Endothelial cell of umbilical vein (primary cell): ENCODE data around the gene FOS. TPM values are rescaled to one million over a fixed set of nuclear protein-coding genes. Genes with fewer than 3 reads are reported as not detected.

ENCODE experiments used
- BruUV-seq: library from RNA; stranded (reverse); fragments of 400-500 nt; replicated peaks from 2 replicates; lab custom pipeline; 2021; lab: Mats Ljungman, UMichigan
- CTCF ChIA-PET: fragments of 300-600, 350-600 bp; sonication (Branson Sonifier 250); formaldehyde crosslinking; loops from one replicate; lab custom pipeline; 2021; ENCODE audit warnings: antibody characterized with exemption, inconsistent platforms; lab: Charles Lee
- POLR2A ChIA-PET: fragments of 300-600, 350-600 bp; sonication (Branson Sonifier 250); formaldehyde crosslinking; loops from one replicate; lab custom pipeline; 2021; ENCODE audit warnings: antibody characterized with exemption, inconsistent platforms; lab: Charles Lee
- DNase-seq: peaks from one replicate; pipeline ENCODE4 v3.0.0-alpha.2; 2011; ENCODE audit warnings: low read depth, low spot score
- FAIRE-seq: peaks from 2 replicates; lab custom pipeline; 2011; peaks lifted over from hg19 to GRCh38; lab: Jason Lieb, UNC
- H2AFZ ChIP-seq: 2 replicates; pipeline ENCODE4 v1.6.0; 2012; ENCODE audit warnings: low read depth, low read length, control low read depth, inconsistent platforms
- H3K27ac ChIP-seq: 2 replicates; pipeline ENCODE4 v1.5.1; 2011; ENCODE audit warnings: low read depth, mild to moderate bottlenecking, control low read depth, low read length, moderate library complexity; ENCODE audit not compliant: insufficient read depth
- H3K27me3 ChIP-seq, 2 experiments: 2 replicates each; pipeline versions ENCODE4 v1.6.0 to v1.6.1; 2011; ENCODE audit warnings: low read length in 2 of 2, mixed read lengths in 1 of 2; ENCODE audit not compliant: control insufficient read depth in 2 of 2, insufficient read depth in 2 of 2
- H3K36me3 ChIP-seq, 2 experiments: 2 replicates in 1 of 2; 3 replicates in 1 of 2; pipeline ENCODE4 v1.5.1; 2011; ENCODE audit warnings: low read length in 2 of 2, mild to moderate bottlenecking in 1 of 2, moderate library complexity in 1 of 2; ENCODE audit not compliant: control insufficient read depth in 2 of 2, insufficient read depth in 2 of 2; ENCODE audit errors: extremely low read depth in 1 of 2
- H3K4me1 ChIP-seq: 3 replicates; pipeline ENCODE4 v1.5.1; 2011; ENCODE audit warnings: mild to moderate bottlenecking, low read length; ENCODE audit not compliant: control insufficient read depth, insufficient read depth; ENCODE audit errors: extremely low read depth
- H3K4me2 ChIP-seq: 2 replicates; pipeline ENCODE4 v1.6.1; 2011; ENCODE audit warnings: low read length, control low read depth, mixed read lengths; ENCODE audit not compliant: insufficient read depth
- H3K4me3 ChIP-seq, 3 experiments: fragments of 200-600 bp in 1 of 3; sonication (generic), shearing (Covaris generic) in 1 of 3; replicated peaks in 1 of 3; 2 replicates each; pipeline ENCODE4 v1.5.1; 2011 to 2016; ENCODE audit warnings: control low read depth in 3 of 3, low read length in 3 of 3, mild to moderate bottlenecking in 2 of 3, inconsistent platforms in 1 of 3, low read depth in 1 of 3, moderate library complexity in 1 of 3; ENCODE audit not compliant: insufficient read depth in 1 of 3
- H3K79me2 ChIP-seq: 2 replicates; pipeline ENCODE4 v1.6.0; 2012; ENCODE audit warnings: low read length, inconsistent platforms; ENCODE audit not compliant: control insufficient read depth, insufficient read depth
- H3K9ac ChIP-seq: replicated peaks from 2 replicates; pipeline ENCODE3; 2011; ENCODE audit warnings: low read length, control low read depth; ENCODE audit not compliant: insufficient read depth; ENCODE audit errors: extremely low read depth
- H3K9me1 ChIP-seq: replicated peaks from 3 replicates; pipeline ENCODE4 v1.6.0; 2011; ENCODE audit warnings: mild to moderate bottlenecking, low read length; ENCODE audit not compliant: control insufficient read depth, insufficient read depth; ENCODE audit errors: extremely low read depth
- H3K9me3 ChIP-seq: replicated peaks from 2 replicates; pipeline ENCODE4 v1.5.1; 2012; ENCODE audit warnings: low read length, inconsistent platforms; ENCODE audit not compliant: control insufficient read depth, insufficient read depth
- H4K20me1 ChIP-seq: replicated peaks from 2 replicates; pipeline ENCODE3; 2011; ENCODE audit warnings: mild to moderate bottlenecking, low read length; ENCODE audit not compliant: control insufficient read depth, insufficient read depth; ENCODE audit errors: extremely low read depth
- EZH2 ChIP-seq: IDR thresholded peaks from 2 replicates; pipeline ENCODE4 v1.6.1; 2012; ENCODE audit warnings: borderline replicate concordance, low read depth, mild to moderate bottlenecking, moderate library complexity, low read length, inconsistent platforms; ENCODE audit not compliant: severe bottlenecking
- FOS ChIP-seq: IDR thresholded peaks from 2 replicates; pipeline ENCODE4 v1.6.1; 2011; ENCODE audit warnings: mild to moderate bottlenecking, low read length, moderate library complexity, borderline replicate concordance; ENCODE audit not compliant: insufficient read depth
- GATA2 ChIP-seq: IDR thresholded peaks from 2 replicates; pipeline ENCODE4 v1.7.0; 2011; ENCODE audit warnings: low read depth, mild to moderate bottlenecking, moderate library complexity, mixed read lengths, low read length; ENCODE audit not compliant: insufficient read length, insufficient read depth
- JUN ChIP-seq: IDR thresholded peaks from 2 replicates; pipeline ENCODE4 v1.6.1; 2011; ENCODE audit warnings: borderline replicate concordance, low read depth; ENCODE audit not compliant: insufficient read length, insufficient read depth
- MYC ChIP-seq: IDR thresholded peaks from one replicate; pipeline ENCODE4 v1.6.1; 2011; ENCODE audit warnings: mild to moderate bottlenecking, low read depth, low read length
- POLR2A ChIP-seq: IDR thresholded peaks from 2 replicates; pipeline ENCODE4 v1.6.1; 2012; ENCODE audit warnings: low read depth, mild to moderate bottlenecking, control low read depth, low read length
- POLR2AphosphoS5 ChIP-seq: IDR thresholded peaks from 2 replicates; pipeline ENCODE4 v1.6.1; 2012; ENCODE audit warnings: low read depth, mild to moderate bottlenecking, control low read depth, low read length, moderate library complexity; ENCODE audit not compliant: insufficient read depth
- dilution Hi-C: fragments of 300-500 bp; cut with MboI; formaldehyde crosslinking; loops from one replicate; pipeline ENCODE4 v1.15.0; 2019; ENCODE audit warnings: low sequenced_read_pairs; ENCODE audit not compliant: extremely low pct_ligation_motif_present
- intact Hi-C: fragments of 100-400 bp; cut with micrococcal nuclease; formaldehyde crosslinking; loops from one replicate; pipeline ENCODE4 v1.10.0; 2022
- polyA plus RNA-seq, 4 experiments: library from polyadenylated mRNA; depleted of rRNA in 3 of 4; stranded (reverse) in 3 of 4; unstranded in 1 of 4; fragments of >200 nt; gene quantifications; 2 replicates each; pipeline versions ENCODE4 v1.2.1 to v1.2.3, GENCODE V29; 2011 to 2012; ENCODE audit warnings: missing spikeins in 1 of 4
- total RNA-seq: library from RNA; stranded (reverse); gene quantifications from 2 replicates; pipeline ENCODE4 v1.2.3, GENCODE V29; 2021
- TF ChIP-seq, protein P1 (sequence below): IDR thresholded peaks from 2 replicates; pipeline ENCODE4 v1.6.1; 2011; ENCODE audit not compliant: insufficient read depth, insufficient read length
- TF ChIP-seq, protein P2 (sequence below), 2 donors: IDR thresholded peaks; 1 replicate in 1 of 2; 2 replicates in 1 of 2; pipeline ENCODE4 v1.5.1; 2011; ENCODE audit warnings: low read length in 2 of 2, mild to moderate bottlenecking in 2 of 2, moderate library complexity in 2 of 2, control low read depth in 1 of 2, inconsistent platforms in 1 of 2, low read depth in 1 of 2; ENCODE audit not compliant: insufficient read depth in 1 of 2; ENCODE audit errors: extremely low read depth in 1 of 2

FOS gene
- total and polyA plus RNA-seq, 2 donors (not counting 3 experiments of a cell fraction or from before 2014, with no cell fraction given): 9.2 to 41.6 TPM

DNA sequence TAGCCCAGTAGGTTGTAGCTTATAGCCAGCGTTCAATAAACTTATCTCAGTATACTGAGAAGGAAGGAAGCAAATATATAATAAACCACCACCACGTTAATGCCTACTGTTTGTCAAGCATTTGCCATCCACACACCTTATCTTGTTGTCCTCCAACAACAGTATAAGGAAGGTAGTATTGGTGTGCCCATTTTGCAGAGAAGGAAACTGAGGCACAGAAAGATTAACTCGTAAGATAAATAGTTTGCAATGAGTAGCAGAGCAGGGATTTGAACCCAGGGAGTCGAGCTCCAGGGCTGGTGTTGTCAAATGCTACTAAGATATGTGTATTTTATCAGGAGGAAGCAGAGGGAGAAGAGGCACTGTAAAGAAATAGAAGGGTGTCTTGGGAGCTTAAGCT lies 27.8 kb upstream of the FOS start:
- Histone ChIP-seq H3K4me3 (no peak overlapping the region), H3K79me2 (no peaks in the 10 kb centered on the region), H3K9me1 (no peaks in the 10 kb centered on the region), H3K9me3 (no peaks in the 10 kb centered on the region), H4K20me1 (no peaks in the 10 kb centered on the region), H3K27ac (no peak overlapping the region), H3K9ac (no peak overlapping the region), H3K27me3 (no peaks in the 10 kb centered on the region), H3K36me3 (no peaks in the 10 kb centered on the region), H3K4me1 (peaks cover 19% of the 10 kb centered on the region), H3K4me2 (no peak overlapping the region), H2AFZ (no peak overlapping the region)
- dilution Hi-C loops (no loop called here), intact Hi-C loops (no loop called here)
- TF ChIP-seq GATA2 (no peak), POLR2A (no peak), POLR2AphosphoS5 (no peak)
- FAIRE-seq (no peak), DNase-seq (no peak)
- ChIA-PET POLR2A (no interaction called here), CTCF (no interaction called here)
- BruUV-seq: no TSS peak

GRCh38 chr14:75252254-75252837 lies 26.3 kb upstream of the FOS start:
- Histone ChIP-seq H4K20me1 (no peaks in the 10 kb centered on the region), H3K4me2 (no peak overlapping the region), H3K27me3 (no peaks in the 10 kb centered on the region), H3K4me1 (peaks cover 23% of the 10 kb centered on the region), H3K9ac (no peak overlapping the region), H3K79me2 (no peaks in the 10 kb centered on the region), H3K4me3 (no peak overlapping the region), H3K9me3 (no peaks in the 10 kb centered on the region), H3K9me1 (no peaks in the 10 kb centered on the region), H2AFZ (peak overlapping the region; percentile 77), H3K36me3 (no peaks in the 10 kb centered on the region), H3K27ac (no peak overlapping the region)
- no peak for FAIRE-seq
- peak; percentile 43 for DNase-seq
- no TSS peak for BruUV-seq
- dilution Hi-C loops (no loop called here), intact Hi-C loops (no loop called here)
- CTCF ChIA-PET: no interaction called here
- POLR2A ChIA-PET: no interaction called here
- TF ChIP-seq MYC: no peak
- TF ChIP-seq EZH2: no peak
- TF ChIP-seq, protein P1, sequence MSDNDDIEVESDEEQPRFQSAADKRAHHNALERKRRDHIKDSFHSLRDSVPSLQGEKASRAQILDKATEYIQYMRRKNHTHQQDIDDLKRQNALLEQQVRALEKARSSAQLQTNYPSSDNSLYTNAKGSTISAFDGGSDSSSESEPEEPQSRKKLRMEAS: no peak
- TF ChIP-seq POLR2AphosphoS5: no peak
- TF ChIP-seq JUN: no peak
- TF ChIP-seq FOS: no peak
- no peak for TF ChIP-seq POLR2A
- TF ChIP-seq, protein P2, sequence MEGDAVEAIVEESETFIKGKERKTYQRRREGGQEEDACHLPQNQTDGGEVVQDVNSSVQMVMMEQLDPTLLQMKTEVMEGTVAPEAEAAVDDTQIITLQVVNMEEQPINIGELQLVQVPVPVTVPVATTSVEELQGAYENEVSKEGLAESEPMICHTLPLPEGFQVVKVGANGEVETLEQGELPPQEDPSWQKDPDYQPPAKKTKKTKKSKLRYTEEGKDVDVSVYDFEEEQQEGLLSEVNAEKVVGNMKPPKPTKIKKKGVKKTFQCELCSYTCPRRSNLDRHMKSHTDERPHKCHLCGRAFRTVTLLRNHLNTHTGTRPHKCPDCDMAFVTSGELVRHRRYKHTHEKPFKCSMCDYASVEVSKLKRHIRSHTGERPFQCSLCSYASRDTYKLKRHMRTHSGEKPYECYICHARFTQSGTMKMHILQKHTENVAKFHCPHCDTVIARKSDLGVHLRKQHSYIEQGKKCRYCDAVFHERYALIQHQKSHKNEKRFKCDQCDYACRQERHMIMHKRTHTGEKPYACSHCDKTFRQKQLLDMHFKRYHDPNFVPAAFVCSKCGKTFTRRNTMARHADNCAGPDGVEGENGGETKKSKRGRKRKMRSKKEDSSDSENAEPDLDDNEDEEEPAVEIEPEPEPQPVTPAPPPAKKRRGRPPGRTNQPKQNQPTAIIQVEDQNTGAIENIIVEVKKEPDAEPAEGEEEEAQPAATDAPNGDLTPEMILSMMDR (IDR thresholded peaks at IDR 0.05; ENCODE audit: extremely low read depth in 1 of 2, insufficient read depth in 1 of 2, low read depth in 1 of 2, low read length in 2 of 2): no peak
- TF ChIP-seq GATA2: no peak
